H1 (cell line): ENCODE measurements around the gene CFAP97D2. TPM values are rescaled to one million over a fixed set of nuclear protein-coding genes. Genes with fewer than 3 reads are reported as not detected.

Source experiments
- CTCF ChIA-PET: fragments of 300-600 bp; sonication (Branson Sonifier 250); formaldehyde crosslinking; loops from one replicate; lab custom pipeline; 2021; ENCODE audit not compliant: partially characterized antibody; lab: Charles Lee
- POLR2A ChIA-PET: fragments of 300-600 bp; sonication (Branson Sonifier 250); formaldehyde crosslinking; loops from one replicate; lab custom pipeline; 2021; ENCODE audit warnings: inconsistent platforms; ENCODE audit not compliant: partially characterized antibody; lab: Charles Lee
- DNase-seq, 2 experiments: peaks; one replicate each; pipeline versions ENCODE4 v3.0.0 to v3.0.0-alpha.2; 2010 to 2022; ENCODE audit warnings: low spot score in 2 of 2, low read depth in 1 of 2, mixed read lengths in 1 of 2
- FAIRE-seq: peaks from 2 replicates; lab custom pipeline; 2011; peaks lifted over from hg19 to GRCh38; lab: Jason Lieb, UNC
- H2AFZ ChIP-seq: 2 replicates; pipeline ENCODE4 v1.8.1; 2012; ENCODE audit warnings: low read length, inconsistent platforms
- H2AK5ac ChIP-seq: 2 replicates; pipeline ENCODE4 v1.6.1; 2013; ENCODE audit warnings: low read depth, low read length
- H2BK120ac ChIP-seq: replicated peaks from 2 replicates; pipeline ENCODE3; 2013; ENCODE audit warnings: low read depth, low read length, inconsistent platforms
- H2BK12ac ChIP-seq: 2 replicates; pipeline ENCODE4 v1.6.1; 2013; ENCODE audit warnings: low read depth, low read length
- H2BK15ac ChIP-seq: 2 replicates; pipeline ENCODE4 v1.6.1; 2013; ENCODE audit warnings: low read length
- H2BK20ac ChIP-seq: 2 replicates; pipeline ENCODE4 v1.6.1; 2013; ENCODE audit warnings: low read length
- H2BK5ac ChIP-seq: 2 replicates; pipeline ENCODE4 v1.6.1; 2013; ENCODE audit warnings: low read depth, low read length
- H3K14ac ChIP-seq: 2 replicates; pipeline ENCODE4 v1.6.1; 2013; ENCODE audit warnings: inconsistent platforms; ENCODE audit not compliant: insufficient read length
- H3K18ac ChIP-seq: 2 replicates; pipeline ENCODE4 v1.6.1; 2013; ENCODE audit warnings: low read length; ENCODE audit errors: extremely low read depth
- H3K23ac ChIP-seq: 2 replicates; pipeline ENCODE4 v1.6.1; 2013; ENCODE audit warnings: inconsistent platforms; ENCODE audit not compliant: insufficient read length
- H3K23me2 ChIP-seq: 2 replicates; pipeline ENCODE4 v1.6.1; 2013; ENCODE audit warnings: low read depth, low read length
- H3K27ac ChIP-seq: 2 replicates; pipeline ENCODE4 v1.6.1; 2011; ENCODE audit warnings: low read depth, low read length, inconsistent platforms
- H3K27me3 ChIP-seq, 4 experiments: replicated peaks in 1 of 4; 1 replicate in 1 of 4; 2 replicates in 3 of 4; pipeline versions ENCODE4 v1.6.1 to v1.8.1; 2011 to 2013; ENCODE audit warnings: low read length in 3 of 4, mild to moderate bottlenecking in 3 of 4, inconsistent platforms in 2 of 4, mixed read lengths in 2 of 4, moderate library complexity in 1 of 4; ENCODE audit not compliant: control insufficient read depth in 3 of 4, insufficient read depth in 3 of 4; ENCODE audit errors: extremely low read depth in 1 of 4
- H3K36me3 ChIP-seq, 4 experiments: 2 replicates each; pipeline versions ENCODE4 v1.6.1 to v1.8.1; 2011 to 2013; ENCODE audit warnings: mild to moderate bottlenecking in 4 of 4, low read length in 3 of 4, moderate library complexity in 2 of 4, control low read depth in 1 of 4, inconsistent platforms in 1 of 4; ENCODE audit not compliant: insufficient read depth in 4 of 4, control insufficient read depth in 2 of 4
- H3K4ac ChIP-seq: replicated peaks from 2 replicates; pipeline ENCODE3; 2013; ENCODE audit warnings: low read length, low read depth, mixed read lengths, inconsistent platforms; ENCODE audit not compliant: insufficient read length
- H3K4me1 ChIP-seq, 4 experiments: replicated peaks in 1 of 4; 1 replicate in 1 of 4; 2 replicates in 3 of 4; pipeline versions ENCODE4 v1.6.1 to v1.8.1; 2011 to 2013; ENCODE audit warnings: low read length in 3 of 4, inconsistent platforms in 2 of 4, mixed read lengths in 1 of 4; ENCODE audit not compliant: insufficient read depth in 4 of 4, control insufficient read depth in 3 of 4
- H3K4me2 ChIP-seq, 2 experiments: 2 replicates each; pipeline versions ENCODE4 v1.6.1 to v1.8.1; 2011 to 2013; ENCODE audit warnings: low read depth in 2 of 2, low read length in 2 of 2, control low read depth in 1 of 2, inconsistent platforms in 1 of 2, mild to moderate bottlenecking in 1 of 2; ENCODE audit not compliant: insufficient read depth in 1 of 2
- H3K4me3 ChIP-seq, 4 experiments: fragments of 200-600, 300-600 bp in 1 of 4; sonication (generic), shearing (Covaris generic), sonication (Bioruptor Twin) in 1 of 4; 2 replicates each; pipeline versions ENCODE4 v1.5.1 to v1.8.1; 2011 to 2016; ENCODE audit warnings: low read length in 4 of 4, low read depth in 3 of 4, control low read depth in 2 of 4, inconsistent platforms in 2 of 4, mild to moderate bottlenecking in 2 of 4, mixed read lengths in 1 of 4, moderate library complexity in 1 of 4; ENCODE audit not compliant: insufficient read depth in 2 of 4; ENCODE audit errors: extremely low read depth in 1 of 4
- H3K56ac ChIP-seq: replicated peaks from 2 replicates; pipeline ENCODE3; 2013; ENCODE audit warnings: low read depth, mild to moderate bottlenecking, mixed read lengths, low read length, inconsistent platforms; ENCODE audit not compliant: insufficient read length
- H3K79me1 ChIP-seq: 2 replicates; pipeline ENCODE4 v1.6.1; 2013; ENCODE audit warnings: low read depth, low read length, control low read depth
- H3K79me2 ChIP-seq, 2 experiments: 2 replicates each; pipeline versions ENCODE4 v1.6.1 to v1.8.1; 2012 to 2013; ENCODE audit warnings: low read length in 2 of 2, mild to moderate bottlenecking in 2 of 2, inconsistent platforms in 1 of 2; ENCODE audit not compliant: insufficient read depth in 2 of 2, control insufficient read depth in 1 of 2
- H3K9ac ChIP-seq, 4 experiments: replicated peaks in 1 of 4; 1 replicate in 1 of 4; 2 replicates in 3 of 4; pipeline versions ENCODE4 v1.6.1 to v1.8.1; 2011 to 2013; ENCODE audit warnings: low read depth in 3 of 4, low read length in 3 of 4, control low read depth in 2 of 4, mild to moderate bottlenecking in 2 of 4, moderate library complexity in 2 of 4, inconsistent platforms in 1 of 4; ENCODE audit errors: extremely low read depth in 1 of 4
- H3K9me3 ChIP-seq, 2 experiments: 2 replicates each; pipeline versions ENCODE4 v1.6.1 to v1.8.1; 2012 to 2013; ENCODE audit warnings: mild to moderate bottlenecking in 2 of 2, moderate library complexity in 2 of 2, control low read depth in 1 of 2, inconsistent platforms in 1 of 2, low read depth in 1 of 2, low read length in 1 of 2, mixed read lengths in 1 of 2; ENCODE audit not compliant: insufficient read depth in 2 of 2
- H4K20me1 ChIP-seq, 2 experiments: replicated peaks in 1 of 2; 2 replicates each; pipeline versions ENCODE3 to v1.8.1; 2011 to 2013; ENCODE audit warnings: inconsistent platforms in 2 of 2, low read length in 2 of 2, mild to moderate bottlenecking in 1 of 2; ENCODE audit not compliant: insufficient read depth in 2 of 2, control insufficient read depth in 1 of 2
- H4K5ac ChIP-seq: 2 replicates; pipeline ENCODE4 v1.6.1; 2013; ENCODE audit warnings: low read length, low read depth, mixed read lengths, inconsistent platforms; ENCODE audit not compliant: insufficient read length
- H4K8ac ChIP-seq: 2 replicates; pipeline ENCODE4 v1.8.0; 2013; ENCODE audit warnings: mild to moderate bottlenecking, moderate library complexity, low read length, inconsistent platforms; ENCODE audit not compliant: insufficient read depth; ENCODE audit errors: extremely low read depth
- H4K91ac ChIP-seq: replicated peaks from 2 replicates; pipeline ENCODE3; 2013; ENCODE audit warnings: low read length, mixed read lengths, inconsistent platforms; ENCODE audit not compliant: insufficient read length
- CBX8 ChIP-seq: fragments of 300-800, 300-1000 bp; sonication (generic); IDR thresholded peaks from 2 replicates; pipeline ENCODE4 v1.7.1; 2016; ENCODE audit warnings: low read depth, low read length, borderline replicate concordance
- HDAC2 ChIP-seq, 2 experiments: fragments of 300-600 bp in 1 of 2; sonication (generic) in 1 of 2; IDR thresholded peaks; 2 replicates each; pipeline ENCODE4 v1.6.1; 2011 to 2012; ENCODE audit warnings: low read depth in 2 of 2, low read length in 2 of 2, mild to moderate bottlenecking in 2 of 2, moderate library complexity in 2 of 2, borderline replicate concordance in 1 of 2, inconsistent platforms in 1 of 2
- WGBS, 2 experiments: shearing (Covaris generic) in 1 of 2; methylation state at CpG; one replicate each; pipeline versions ENCODE4 v1.1.6 to v1.1.7; 2013 to 2015; ENCODE audit warnings: low lambda C conversion rate in 2 of 2, mixed read lengths in 2 of 2, inconsistent platforms in 1 of 2, low coverage in 1 of 2, missing lambda C conversion rate in 1 of 2; ENCODE audit not compliant: insufficient replicate concordance in 2 of 2, insufficient coverage in 1 of 2, insufficient read length in 1 of 2; ENCODE audit errors: extremely low coverage in 1 of 2, missing lambda C conversion rate in 1 of 2; 5-methylcytosine and 5-hydroxymethylcytosine counted together
- polyA plus RNA-seq, 7 experiments: library from polyadenylated mRNA; depleted of rRNA in 3 of 7; stranded (reverse) in 5 of 7; unstranded in 2 of 7; fragments of >200 nt in 5 of 7; fragments of 200-250 nt in 2 of 7; gene quantifications; 1 replicate in 5 of 7; 2 replicates in 1 of 7; 4 replicates in 1 of 7; pipeline versions ENCODE4 v1.2.1 to v1.2.3, GENCODE V29; 2011 to 2013; ENCODE audit warnings: missing spikeins in 2 of 7, mixed read lengths in 2 of 7
- total RNA-seq: library from RNA; stranded (reverse); fragmentation: NEBNext Ultra II Directional; extraction: Animal tissue kit (Norgen Biotek cat#: 25700); gene quantifications from 2 replicates; pipeline ENCODE4 v1.2.1, GENCODE V29; 2021
- TF ChIP-seq, protein P1 (sequence below): IDR thresholded peaks from 2 replicates; pipeline ENCODE4 v1.6.1; 2011; ENCODE audit warnings: low read length, improper control_type of control experiment
- TF ChIP-seq, protein P2 (sequence below): IDR thresholded peaks from 2 replicates; pipeline ENCODE4 v1.6.1; 2012; ENCODE audit warnings: inconsistent platforms
- TF ChIP-seq, protein P3 (sequence below), 3 experiments: IDR thresholded peaks; 1 replicate in 2 of 3; 2 replicates in 1 of 3; pipeline versions ENCODE4 v1.5.1 to v1.6.1; 2011; ENCODE audit warnings: low read length in 3 of 3, mild to moderate bottlenecking in 3 of 3, inconsistent platforms in 2 of 3, low read depth in 1 of 3, moderate library complexity in 1 of 3; ENCODE audit not compliant: insufficient read depth in 1 of 3; ENCODE audit errors: control extremely low read depth in 1 of 3

The CFAP97D2 gene
- total and polyA plus RNA-seq, 2 of the 8 experiments (the other 6 are each of a cell fraction or from before 2014, with no cell fraction given), result not detected

DNA sequence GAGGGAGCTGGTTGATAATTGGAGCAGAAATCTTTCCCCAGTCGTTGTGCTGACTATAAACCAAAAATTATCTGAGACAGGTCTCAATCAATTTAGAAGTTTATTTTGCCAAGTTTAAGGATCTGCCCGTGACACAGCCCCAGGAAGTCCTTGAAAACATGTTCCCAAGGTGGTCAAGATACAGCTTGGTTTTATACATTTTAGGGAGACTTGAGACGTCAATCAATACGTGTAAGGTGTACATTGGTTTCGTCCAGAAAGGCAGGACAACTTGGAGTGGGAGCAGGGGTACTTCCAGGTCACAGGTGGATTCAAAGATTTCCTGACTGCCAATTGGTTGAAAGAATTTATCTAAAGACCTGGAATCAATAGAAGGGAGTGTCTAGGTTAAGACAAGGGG lies 17.6 kb downstream of the CFAP97D2 start:
- no peak overlapping the region for H2BK15ac ChIP-seq
- H4K8ac ChIP-seq, result no peak overlapping the region
- no peaks in the 10 kb centered on the region for H3K27me3 ChIP-seq
- H2BK20ac ChIP-seq, result no peak overlapping the region
- no peak overlapping the region for H2AFZ ChIP-seq
- TF ChIP-seq, protein P1, sequence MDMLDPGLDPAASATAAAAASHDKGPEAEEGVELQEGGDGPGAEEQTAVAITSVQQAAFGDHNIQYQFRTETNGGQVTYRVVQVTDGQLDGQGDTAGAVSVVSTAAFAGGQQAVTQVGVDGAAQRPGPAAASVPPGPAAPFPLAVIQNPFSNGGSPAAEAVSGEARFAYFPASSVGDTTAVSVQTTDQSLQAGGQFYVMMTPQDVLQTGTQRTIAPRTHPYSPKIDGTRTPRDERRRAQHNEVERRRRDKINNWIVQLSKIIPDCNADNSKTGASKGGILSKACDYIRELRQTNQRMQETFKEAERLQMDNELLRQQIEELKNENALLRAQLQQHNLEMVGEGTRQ, result no peak
- TF ChIP-seq, protein P2, sequence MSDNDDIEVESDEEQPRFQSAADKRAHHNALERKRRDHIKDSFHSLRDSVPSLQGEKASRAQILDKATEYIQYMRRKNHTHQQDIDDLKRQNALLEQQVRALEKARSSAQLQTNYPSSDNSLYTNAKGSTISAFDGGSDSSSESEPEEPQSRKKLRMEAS, result no peak
- TF ChIP-seq HDAC2 (IDR thresholded peaks at IDR 0.05; ENCODE audit: borderline replicate concordance in 1 of 2, low read depth in 2 of 2, low read length in 2 of 2), result no peak
- TF ChIP-seq CBX8, result no peak
- TF ChIP-seq, protein P3, sequence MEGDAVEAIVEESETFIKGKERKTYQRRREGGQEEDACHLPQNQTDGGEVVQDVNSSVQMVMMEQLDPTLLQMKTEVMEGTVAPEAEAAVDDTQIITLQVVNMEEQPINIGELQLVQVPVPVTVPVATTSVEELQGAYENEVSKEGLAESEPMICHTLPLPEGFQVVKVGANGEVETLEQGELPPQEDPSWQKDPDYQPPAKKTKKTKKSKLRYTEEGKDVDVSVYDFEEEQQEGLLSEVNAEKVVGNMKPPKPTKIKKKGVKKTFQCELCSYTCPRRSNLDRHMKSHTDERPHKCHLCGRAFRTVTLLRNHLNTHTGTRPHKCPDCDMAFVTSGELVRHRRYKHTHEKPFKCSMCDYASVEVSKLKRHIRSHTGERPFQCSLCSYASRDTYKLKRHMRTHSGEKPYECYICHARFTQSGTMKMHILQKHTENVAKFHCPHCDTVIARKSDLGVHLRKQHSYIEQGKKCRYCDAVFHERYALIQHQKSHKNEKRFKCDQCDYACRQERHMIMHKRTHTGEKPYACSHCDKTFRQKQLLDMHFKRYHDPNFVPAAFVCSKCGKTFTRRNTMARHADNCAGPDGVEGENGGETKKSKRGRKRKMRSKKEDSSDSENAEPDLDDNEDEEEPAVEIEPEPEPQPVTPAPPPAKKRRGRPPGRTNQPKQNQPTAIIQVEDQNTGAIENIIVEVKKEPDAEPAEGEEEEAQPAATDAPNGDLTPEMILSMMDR (IDR thresholded peaks at IDR 0.05; ENCODE audit: control extremely low read depth in 1 of 3, insufficient read depth in 1 of 3, low read depth in 1 of 3, low read length in 3 of 3), result no peak
- H3K14ac ChIP-seq, result no peak overlapping the region
- ChIA-PET POLR2A (interaction anchor here (1.4 kb wide), 1 partner anchor 16 kb away, joined by 3 read pairs; no protein-coding TSS in a partner anchor), CTCF (interaction anchor here (0.7 kb wide), 1 partner anchor 70 kb away, joined by 3 read pairs; no protein-coding TSS in a partner anchor)
- H3K18ac ChIP-seq, result no peak overlapping the region
- FAIRE-seq, result no peak
- H2BK120ac ChIP-seq, result no peak overlapping the region
- WGBS, 2 experiments, result 77% methylated on average over 5 of the region's 5 CpGs; no CpG with 5 or more reads in 1 of the 2 experiments
- H3K56ac ChIP-seq, result no peak overlapping the region
- no peaks in the 10 kb centered on the region for H3K79me1 ChIP-seq
- no peak overlapping the region for H3K27ac ChIP-seq
- H3K23me2 ChIP-seq, result no peaks in the 10 kb centered on the region
- H2BK12ac ChIP-seq, result no peak overlapping the region
- no peak overlapping the region for H3K23ac ChIP-seq
- peaks cover 0 to 4% (median 2%) of the 10 kb centered on the region in 4 experiments; a peak in 4 of 7 replicates for H3K4me1 ChIP-seq
- H2BK5ac ChIP-seq, result no peak overlapping the region
- no peak overlapping the region for H3K4me2 ChIP-seq
- H3K9me3 ChIP-seq, result peaks cover 4 to 10% of the 10 kb centered on the region in 2 experiments; a peak in 1 of 4 replicates
- H4K5ac ChIP-seq, result no peak overlapping the region
- no peak overlapping the region for H3K9ac ChIP-seq
- H3K4ac ChIP-seq, result no peak overlapping the region
- no peak overlapping the region for H2AK5ac ChIP-seq
- H3K4me3 ChIP-seq, result no peak overlapping the region
- H3K36me3 ChIP-seq, result no peaks in the 10 kb centered on the region
- H4K91ac ChIP-seq, result no peak overlapping the region
- no peaks in the 10 kb centered on the region for H4K20me1 ChIP-seq
- DNase-seq, result no peak
- no peaks in the 10 kb centered on the region for H3K79me2 ChIP-seq
